CD14-positive monocyte (primary cell): ENCODE results near the gene ASPA. TPM values are rescaled to one million over a fixed set of nuclear protein-coding genes. Genes with fewer than 3 reads are reported as not detected.

Experiments used
- DNase-seq, 3 donors: peaks; one replicate each; pipeline ENCODE4 v3.0.0-alpha.2; 2011 to 2022
- H2AFZ ChIP-seq: 2 replicates; pipeline ENCODE4 v1.6.0; 2012; ENCODE audit warnings: mild to moderate bottlenecking, low read depth, low read length, inconsistent platforms; ENCODE audit not compliant: insufficient read depth, poor library complexity, severe bottlenecking
- H3K27ac ChIP-seq, 2 donors: 1 replicate in 1 of 2; 2 replicates in 1 of 2; pipeline ENCODE4 v1.5.1; 2012 to 2013; ENCODE audit warnings: low read length in 2 of 2, control low read depth in 1 of 2, inconsistent platforms in 1 of 2, low read depth in 1 of 2, mild to moderate bottlenecking in 1 of 2
- H3K27me3 ChIP-seq, 2 donors: one replicate each; pipeline versions ENCODE4 v1.6.0 to v1.6.1; 2011 to 2013; ENCODE audit warnings: low read length in 2 of 2; ENCODE audit not compliant: control insufficient read depth in 2 of 2, insufficient read depth in 2 of 2
- H3K36me3 ChIP-seq, 2 donors: replicated peaks in 1 of 2; 1 replicate in 1 of 2; 2 replicates in 1 of 2; pipeline versions ENCODE4 v1.5.1 to v1.6.1; 2012 to 2013; ENCODE audit warnings: low read length in 2 of 2, control low read depth in 1 of 2, inconsistent platforms in 1 of 2, mild to moderate bottlenecking in 1 of 2; ENCODE audit not compliant: insufficient read depth in 2 of 2, control insufficient read depth in 1 of 2
- H3K4me1 ChIP-seq, 2 donors: 1 replicate in 1 of 2; 2 replicates in 1 of 2; pipeline versions ENCODE4 v1.5.1 to v1.6.1; 2012 to 2013; ENCODE audit warnings: low read length in 2 of 2, control low read depth in 1 of 2, inconsistent platforms in 1 of 2, mild to moderate bottlenecking in 1 of 2, moderate library complexity in 1 of 2; ENCODE audit not compliant: insufficient read depth in 2 of 2, control insufficient read depth in 1 of 2
- H3K4me2 ChIP-seq: replicated peaks from 2 replicates; pipeline ENCODE3; 2012; ENCODE audit warnings: low read length, moderate library complexity, mild to moderate bottlenecking; ENCODE audit not compliant: poor library complexity, severe bottlenecking; ENCODE audit errors: extremely low read depth
- H3K4me3 ChIP-seq, 3 experiments: fragments of 200-600 bp in 1 of 3; sonication (generic) in 1 of 3; replicated peaks in 1 of 3; 1 replicate in 2 of 3; 2 replicates in 1 of 3; pipeline ENCODE4 v1.5.1; 2011 to 2013; ENCODE audit warnings: low read length in 3 of 3, mild to moderate bottlenecking in 3 of 3, control low read depth in 2 of 3, low read depth in 2 of 3, inconsistent platforms in 1 of 3, moderate library complexity in 1 of 3
- H3K79me2 ChIP-seq: 2 replicates; pipeline ENCODE4 v1.6.0; 2012; ENCODE audit warnings: mild to moderate bottlenecking, control low read depth, inconsistent platforms, low read length, moderate library complexity; ENCODE audit not compliant: insufficient read depth
- H3K9ac ChIP-seq: 2 replicates; pipeline ENCODE4 v1.6.0; 2017; ENCODE audit warnings: low read length, mild to moderate bottlenecking; ENCODE audit not compliant: insufficient read depth, poor library complexity, severe bottlenecking
- H3K9me3 ChIP-seq, 2 donors: replicated peaks in 1 of 2; 1 replicate in 1 of 2; 2 replicates in 1 of 2; pipeline versions ENCODE4 v1.5.1 to v1.6.1; 2012 to 2013; ENCODE audit warnings: low read length in 2 of 2, control low read depth in 1 of 2; ENCODE audit not compliant: control insufficient read depth in 1 of 2, insufficient read depth in 1 of 2
- H4K20me1 ChIP-seq: 2 replicates; pipeline ENCODE4 v1.6.0; 2012; ENCODE audit warnings: mild to moderate bottlenecking, low read length, control low read depth, moderate library complexity; ENCODE audit not compliant: insufficient read depth
- H3K27ac Mint-ChIP-seq, 7 donors: one replicate each; pipeline ENCODE4 v1.8.0; 2020; ENCODE audit warnings: mild to moderate bottlenecking in 7 of 7, mixed read lengths in 7 of 7, moderate library complexity in 6 of 7, inconsistent platforms in 2 of 7
- H3K27me3 Mint-ChIP-seq, 3 donors: one replicate each; pipeline ENCODE4 v1.8.0; 2021 to 2022; ENCODE audit warnings: low read depth in 3 of 3, mild to moderate bottlenecking in 3 of 3, mixed read lengths in 3 of 3, moderate library complexity in 3 of 3, inconsistent platforms in 1 of 3
- H3K36me3 Mint-ChIP-seq, 2 donors: one replicate each; pipeline ENCODE4 v1.8.0; 2020; ENCODE audit warnings: mixed read lengths in 2 of 2, inconsistent platforms in 1 of 2, mild to moderate bottlenecking in 1 of 2
- H3K4me1 Mint-ChIP-seq: one replicate; pipeline ENCODE4 v1.8.0; 2020; ENCODE audit warnings: mild to moderate bottlenecking, mixed read lengths
- H3K4me3 Mint-ChIP-seq, 2 donors: one replicate each; pipeline ENCODE4 v1.8.0; 2020; ENCODE audit warnings: mild to moderate bottlenecking in 2 of 2, mixed read lengths in 2 of 2, moderate library complexity in 1 of 2
- H3K9me3 Mint-ChIP-seq, 7 donors: one replicate each; pipeline ENCODE4 v1.8.0; 2020 to 2022; ENCODE audit warnings: mixed read lengths in 7 of 7, mild to moderate bottlenecking in 6 of 7, moderate library complexity in 6 of 7, inconsistent platforms in 2 of 7
- CTCF ChIP-seq: fragments of 200-600 bp; IDR thresholded peaks from one replicate; pipeline ENCODE4 v1.8.0; 2022; ENCODE audit warnings: antibody characterized with exemption, mild to moderate bottlenecking
- WGBS: methylation state at CpG from one replicate; pipeline ENCODE4 v1.1.5; 2013; ENCODE audit warnings: missing lambda C conversion rate; ENCODE audit not compliant: insufficient coverage; 5-methylcytosine and 5-hydroxymethylcytosine counted together
- intact Hi-C, 2 donors: fragments of 100-400 bp; cut with micrococcal nuclease; formaldehyde crosslinking; loops; one replicate each; pipeline versions ENCODE4 v1.15.0 to v1.15.1; 2023
- polyA plus RNA-seq, 3 donors: library from polyadenylated mRNA; depleted of rRNA in 1 of 3; unstranded in 2 of 3; stranded (reverse) in 1 of 3; fragments of 300-500 nt in 2 of 3; fragments of >200 nt in 1 of 3; fragmentation: Illumina TruSeq in 2 of 3; gene quantifications; 1 replicate in 2 of 3; 2 replicates in 1 of 3; pipeline ENCODE4 v1.2.3, GENCODE V29; 2012 to 2021

ASPA gene
- polyA plus RNA-seq, 3 donors: not detected

GRCh38 chr17:3475251-3475685 is 529 bp upstream of the ASPA start:
- H3K36me3 ChIP-seq: no peaks in the 10 kb centered on the region
- no peaks in the 10 kb centered on the region for H3K79me2 ChIP-seq
- H3K9me3 ChIP-seq: peaks cover 0 to 3% of the 10 kb centered on the region in 2 donors
- no peak overlapping the region for H2AFZ ChIP-seq
- no peaks in the 10 kb centered on the region for H4K20me1 ChIP-seq
- H3K4me3 ChIP-seq: no peak overlapping the region
- H3K4me1 Mint-ChIP-seq: peaks cover 5% of the 10 kb centered on the region
- no peak overlapping the region for H3K4me2 ChIP-seq
- no peak overlapping the region for H3K9ac ChIP-seq
- H3K27me3 ChIP-seq: no peaks in the 10 kb centered on the region
- no peaks in the 10 kb centered on the region for H3K36me3 Mint-ChIP-seq
- H3K27ac Mint-ChIP-seq: no peak overlapping the region
- WGBS: 100% methylated on average over 1 of the region's 4 CpGs
- intact Hi-C loops: no loop called here
- no peak overlapping the region for H3K4me3 Mint-ChIP-seq
- no peaks in the 10 kb centered on the region for H3K4me1 ChIP-seq
- no peak for TF ChIP-seq CTCF
- no peak for DNase-seq
- H3K27ac ChIP-seq: no peak overlapping the region
- peaks cover 2 to 9% (median 8%) of the 10 kb centered on the region in 3 donors for H3K27me3 Mint-ChIP-seq
- peaks cover 3 to 16% (median 9%) of the 10 kb centered on the region in 7 donors for H3K9me3 Mint-ChIP-seq

GRCh38 chr17:3479988-3480387 is 4.2 kb downstream of the ASPA start:
- no peak overlapping the region for H2AFZ ChIP-seq
- H3K4me3 ChIP-seq: no peak overlapping the region
- no peak overlapping the region for H3K4me2 ChIP-seq
- H3K4me1 ChIP-seq: no peaks in the 10 kb centered on the region
- H3K36me3 Mint-ChIP-seq: no peaks in the 10 kb centered on the region
- no peak for TF ChIP-seq CTCF
- H3K27me3 ChIP-seq: peaks cover 0 to 4% of the 10 kb centered on the region in 2 donors
- H3K27ac Mint-ChIP-seq: no peak overlapping the region
- H3K9ac ChIP-seq: no peak overlapping the region
- no peaks in the 10 kb centered on the region for H4K20me1 ChIP-seq
- peaks cover 3 to 8% (median 5%) of the 10 kb centered on the region in 3 donors for H3K27me3 Mint-ChIP-seq
- peaks cover 5% of the 10 kb centered on the region for H3K4me1 Mint-ChIP-seq
- no peaks in the 10 kb centered on the region for H3K79me2 ChIP-seq
- no peak for DNase-seq
- no peaks in the 10 kb centered on the region for H3K9me3 ChIP-seq
- no peaks in the 10 kb centered on the region for H3K36me3 ChIP-seq
- H3K27ac ChIP-seq: no peak overlapping the region
- peaks cover 0 to under 1% (median 0%) of the 10 kb centered on the region in 7 donors for H3K9me3 Mint-ChIP-seq
- intact Hi-C loops: no loop called here
- no CpG with 5 or more reads among the region's 3 CpGs for WGBS
- no peak overlapping the region for H3K4me3 Mint-ChIP-seq
